Cardiac muscle cell (in vitro differentiated cells and primary cell): Measurements from ENCODE around the gene CDC42EP5. TPM values are rescaled to one million over a fixed set of nuclear protein-coding genes. Genes with fewer than 3 reads are reported as not detected.
A peak's percentile ranks its signal among the peaks of the same experiment; 100 is the strongest.

ENCODE experiments used
- DNase-seq, 2 donors: peaks; one replicate each; pipeline versions ENCODE4 v3.0.0 to v3.0.0-alpha.2; 2010 to 2017; ENCODE audit warnings: low read depth in 1 of 2, low spot score in 1 of 2
- H3K27ac ChIP-seq: fragments of 200-600 bp; sonication (generic); 2 replicates; pipeline ENCODE4 v1.5.1; 2016
- H3K27me3 ChIP-seq: fragments of 200-600 bp; sonication (generic); 2 replicates; pipeline ENCODE4 v1.6.0; 2016; ENCODE audit warnings: control low read depth
- H3K36me3 ChIP-seq: fragments of 200-600 bp; sonication (generic); 2 replicates; pipeline ENCODE4 v1.5.1; 2016; ENCODE audit warnings: control low read depth
- H3K4me1 ChIP-seq: fragments of 200-600 bp; sonication (generic); 2 replicates; pipeline ENCODE4 v1.8.1; 2017; ENCODE audit warnings: low read depth, mild to moderate bottlenecking, mixed run types
- H3K4me3 ChIP-seq: fragments of 200-600 bp; sonication (generic); 2 replicates; pipeline ENCODE4 v1.5.1; 2016; ENCODE audit warnings: mild to moderate bottlenecking
- H3K9me3 ChIP-seq: fragments of 200-600 bp; sonication (generic); 2 replicates; pipeline ENCODE4 v1.5.1; 2017; ENCODE audit warnings: low read depth, mild to moderate bottlenecking, control low read depth
- CTCF ChIP-seq: IDR thresholded peaks from 2 replicates; pipeline ENCODE4 v1.5.1; 2012; ENCODE audit warnings: low read depth, mild to moderate bottlenecking, low read length
- polyA plus RNA-seq: library from polyadenylated mRNA; unstranded; fragments of >200 nt; fragmentation: Nextera tagmentation; extraction: Ambion mirVana; gene quantifications from 2 replicates; pipeline ENCODE4 v1.2.1, GENCODE V29; 2016
- total RNA-seq: library from RNA; depleted of rRNA; stranded (reverse); fragments of >200 nt; gene quantifications from 2 replicates; pipeline ENCODE4 v1.2.3, GENCODE V29; 2016

CDC42EP5 gene
- total and polyA plus RNA-seq, 2 experiments from 2014 or later, result 28.2 to 46.6 TPM

- Histone ChIP-seq H3K4me3 (no peak overlapping the region), H3K27ac (no peak overlapping the region), H3K4me1 (peaks cover 8% of the 10 kb centered on the region), H3K9me3 (no peaks in the 10 kb centered on the region), H3K27me3 (peaks cover 62% of the 10 kb centered on the region), H3K36me3 (no peaks in the 10 kb centered on the region)
- TF ChIP-seq CTCF, result no peak
- no peak for DNase-seq
Observed at GRCh38 chr19:54421521-54421920, 51.6 kb downstream of the CDC42EP5 start.

GRCh38 chr19:54421169-54421516 is 52.0 kb downstream of the CDC42EP5 start:
- TF ChIP-seq CTCF, result no peak
- no peaks in the 10 kb centered on the region for H3K9me3 ChIP-seq
- DNase-seq, result no peak
- H3K4me3 ChIP-seq, result no peak overlapping the region
- H3K27me3 ChIP-seq, result peaks cover 66% of the 10 kb centered on the region
- no peaks in the 10 kb centered on the region for H3K36me3 ChIP-seq
- H3K27ac ChIP-seq, result no peak overlapping the region
- peaks cover 8% of the 10 kb centered on the region for H3K4me1 ChIP-seq

GRCh38 chr19:54420383-54421168 is 52.5 kb downstream of the CDC42EP5 start:
- no peaks in the 10 kb centered on the region for H3K9me3 ChIP-seq
- H3K27me3 ChIP-seq, result peaks cover 67% of the 10 kb centered on the region
- peak in 1 of 2 donors; percentile 89 for DNase-seq
- H3K36me3 ChIP-seq, result no peaks in the 10 kb centered on the region
- H3K27ac ChIP-seq, result no peak overlapping the region
- no peak overlapping the region for H3K4me3 ChIP-seq
- no peak for TF ChIP-seq CTCF
- peaks cover 13% of the 10 kb centered on the region for H3K4me1 ChIP-seq

GRCh38 chr19:54420068-54420382 is 53.1 kb downstream of the CDC42EP5 start:
- Histone ChIP-seq H3K27me3 (peaks cover 72% of the 10 kb centered on the region), H3K9me3 (no peaks in the 10 kb centered on the region), H3K4me3 (no peak overlapping the region), H3K36me3 (no peaks in the 10 kb centered on the region), H3K4me1 (peaks cover 15% of the 10 kb centered on the region), H3K27ac (no peak overlapping the region)
- no peak for TF ChIP-seq CTCF
- DNase-seq, result no peak

GRCh38 chr19:54418930-54419800 is 53.9 kb downstream of the CDC42EP5 start:
- Histone ChIP-seq H3K4me3 (no peak overlapping the region), H3K27me3 (peaks cover 77% of the 10 kb centered on the region), H3K36me3 (no peaks in the 10 kb centered on the region), H3K9me3 (no peaks in the 10 kb centered on the region), H3K27ac (no peak overlapping the region), H3K4me1 (peaks cover 15% of the 10 kb centered on the region)
- no peak for DNase-seq
- no peak for TF ChIP-seq CTCF
